HG03354 (cell line): ENCODE data around the gene REN.

Source experiments
- ATAC-seq: cut with Tn5 transposase; IDR thresholded peaks from one replicate; pipeline ENCODE4 v1.9.1; 2021; ENCODE audit warnings: mild to moderate bottlenecking; ENCODE audit not compliant: unreplicated experiment, poor library complexity, severe bottlenecking

REN gene

GRCh38 chr1:204192046-204192445 lies 25.9 kb upstream of the REN start:
- ATAC-seq = no peak

- ATAC-seq = no peak
Measured at GRCh38 chr1:204191456-204191855, 25.3 kb upstream of the REN start.

- no peak for ATAC-seq
Measured at GRCh38 chr1:204190212-204191211, 24.4 kb upstream of the REN start.

GRCh38 chr1:204188959-204189639 lies 23.0 kb upstream of the REN start:
- ATAC-seq = no peak

- ATAC-seq = no peak
Measured at GRCh38 chr1:204186597-204186996, 20.5 kb upstream of the REN start.

- no peak for ATAC-seq
Measured at GRCh38 chr1:204181116-204181515, 15.0 kb upstream of the REN start.

- no peak for ATAC-seq
Measured at GRCh38 chr1:204180133-204180532, 14.0 kb upstream of the REN start.

- no peak for ATAC-seq
Measured at GRCh38 chr1:204178487-204179281, 12.5 kb upstream of the REN start.

- ATAC-seq = no peak
Measured at GRCh38 chr1:204177133-204177532, 11.0 kb upstream of the REN start.

- ATAC-seq = no peak
Measured at GRCh38 chr1:204176049-204176448, 9.9 kb upstream of the REN start.

- no peak for ATAC-seq
Measured at GRCh38 chr1:204174958-204175357, 8.8 kb upstream of the REN start.

GRCh38 chr1:204172404-204173029 lies 6.4 kb upstream of the REN start:
- no peak for ATAC-seq

- no peak for ATAC-seq
Measured at GRCh38 chr1:204171751-204172178, 5.6 kb upstream of the REN start.

GRCh38 chr1:204170494-204171155 lies 4.5 kb upstream of the REN start:
- no peak for ATAC-seq

- ATAC-seq = no peak
Measured at GRCh38 chr1:204169858-204170257, 3.7 kb upstream of the REN start.

- ATAC-seq = no peak
Measured at GRCh38 chr1:204167730-204168129, 1.6 kb upstream of the REN start.

GRCh38 chr1:204162494-204163074 lies 3.6 kb downstream of the REN start:
- ATAC-seq = peak; percentile 68

- no peak for ATAC-seq
Measured at GRCh38 chr1:204161609-204162493, 4.3 kb downstream of the REN start.
